HAP-1 (cell line): ENCODE results near the gene RHOC.
A peak's percentile ranks its signal among the peaks of the same experiment; 100 is the strongest.

Experiments
- DNase-seq, 2 experiments: peaks; one replicate each; pipeline ENCODE4 v3.0.0-alpha.2; 2016 to 2020; ENCODE audit warnings: low spot score in 2 of 2
- H3K27me3 ChIP-seq: fragments of 250-450 bp; sonication (Bioruptor Pico); 2 replicates; pipeline ENCODE4 v1.5.1; 2020; ENCODE audit warnings: low read depth, mild to moderate bottlenecking, moderate library complexity
- H3K36me3 ChIP-seq: fragments of 250-450 bp; sonication (Bioruptor Pico); replicated peaks from 2 replicates; pipeline ENCODE4 v1.5.1; 2020; ENCODE audit warnings: mild to moderate bottlenecking
- H3K4me1 ChIP-seq: fragments of 250-450 bp; sonication (Bioruptor Pico); 2 replicates; pipeline ENCODE4 v1.5.1; 2020; ENCODE audit warnings: mild to moderate bottlenecking
- H3K4me3 ChIP-seq: fragments of 250-450 bp; sonication (Bioruptor Pico); 2 replicates; pipeline ENCODE4 v1.5.1; 2020; ENCODE audit warnings: mild to moderate bottlenecking, moderate library complexity
- H3K9me3 ChIP-seq: fragments of 250-450 bp; sonication (Bioruptor Pico); 2 replicates; pipeline ENCODE4 v1.5.1; 2020; ENCODE audit warnings: mild to moderate bottlenecking, moderate library complexity
- in situ Hi-C: fragments of 300-500 bp; cut with MboI; formaldehyde crosslinking; loops from 3 replicates; pipeline ENCODE4 v1.14.3; 2020; ENCODE audit warnings: low sequenced_read_pairs, inconsistent platforms, mixed read lengths

The RHOC gene

DNA sequence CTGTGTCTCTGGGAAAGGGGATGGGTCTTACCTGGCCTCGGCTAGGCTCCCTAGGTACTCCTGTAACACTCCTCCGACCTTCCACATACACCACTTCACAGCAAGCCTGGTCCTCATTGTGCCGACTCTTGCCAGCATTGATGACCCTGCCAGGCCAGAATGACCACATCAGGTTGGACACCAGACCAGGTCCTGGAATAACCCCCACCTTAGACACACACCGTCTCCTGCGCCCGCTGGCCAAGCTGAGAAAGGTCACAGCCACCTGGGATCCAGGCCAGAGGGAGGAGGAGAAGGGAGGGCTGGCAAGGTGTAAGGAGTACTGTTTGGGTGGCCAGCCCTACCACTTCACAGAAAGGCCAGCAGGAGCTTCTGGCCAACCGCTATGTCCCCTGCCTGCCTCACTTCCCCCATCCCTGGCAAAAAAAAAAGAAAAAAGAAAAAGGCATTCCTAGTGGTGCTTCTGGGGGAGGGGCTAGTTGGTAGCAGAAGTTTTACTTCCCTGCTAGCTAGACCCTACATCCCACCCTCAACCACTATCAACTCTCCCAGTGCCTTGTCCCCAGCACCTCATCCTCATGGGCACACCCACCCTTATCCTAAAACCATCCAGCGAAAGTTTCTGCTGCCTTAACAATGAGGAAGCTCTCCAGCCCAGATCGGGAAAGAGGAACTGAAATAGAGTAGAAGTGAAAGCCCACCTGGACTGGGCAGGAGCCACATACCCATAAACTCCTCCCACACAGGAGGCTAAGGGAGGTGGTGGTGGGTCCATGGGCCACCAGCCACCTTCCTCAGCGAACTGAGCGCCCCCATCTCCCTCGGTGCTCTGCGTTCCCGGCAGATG, 6.8 kb upstream of the RHOC start:
- Histone ChIP-seq H3K9me3 (no peaks in the 10 kb centered on the region), H3K4me1 (peaks cover 4% of the 10 kb centered on the region), H3K4me3 (peak overlapping the region; percentile 35), H3K36me3 (no peaks in the 10 kb centered on the region), H3K27me3 (peaks cover 21% of the 10 kb centered on the region)
- DNase-seq, result no peak
- in situ Hi-C loops, result loop anchor here (10.0 kb wide), 2 partner anchors 331 to 361 kb away; partner anchors contain the start of gene LRIG2

DNA sequence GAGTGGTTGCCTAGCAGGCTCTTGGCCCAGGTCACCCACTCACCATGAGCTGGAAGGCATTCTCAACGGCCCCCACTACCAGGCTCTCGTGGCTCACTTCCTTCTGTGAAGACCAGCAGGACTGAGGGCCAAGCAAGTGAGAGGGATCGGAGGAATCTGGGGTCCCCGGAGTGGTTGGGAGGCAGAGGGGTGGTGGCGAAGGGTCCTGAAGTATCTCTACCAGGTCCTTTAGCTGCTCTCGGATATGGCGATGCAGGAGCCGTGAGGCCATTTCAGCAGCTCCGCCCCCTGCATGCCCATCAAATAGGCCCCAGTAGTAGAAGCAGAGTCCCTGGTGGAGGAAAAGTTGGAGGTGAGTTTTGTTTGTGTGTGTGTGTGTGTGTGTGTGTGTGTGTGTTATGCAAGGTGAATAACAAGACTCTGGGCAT, 5.8 kb upstream of the RHOC start:
- no peaks in the 10 kb centered on the region for H3K9me3 ChIP-seq
- H3K4me1 ChIP-seq, result peaks cover 4% of the 10 kb centered on the region
- H3K27me3 ChIP-seq, result peaks cover 14% of the 10 kb centered on the region
- H3K36me3 ChIP-seq, result no peaks in the 10 kb centered on the region
- in situ Hi-C loops, result loop anchor here (10.0 kb wide), 2 partner anchors 332 to 362 kb away; partner anchors contain the start of gene LRIG2
- DNase-seq, result no peak
- H3K4me3 ChIP-seq, result no peak overlapping the region

DNA sequence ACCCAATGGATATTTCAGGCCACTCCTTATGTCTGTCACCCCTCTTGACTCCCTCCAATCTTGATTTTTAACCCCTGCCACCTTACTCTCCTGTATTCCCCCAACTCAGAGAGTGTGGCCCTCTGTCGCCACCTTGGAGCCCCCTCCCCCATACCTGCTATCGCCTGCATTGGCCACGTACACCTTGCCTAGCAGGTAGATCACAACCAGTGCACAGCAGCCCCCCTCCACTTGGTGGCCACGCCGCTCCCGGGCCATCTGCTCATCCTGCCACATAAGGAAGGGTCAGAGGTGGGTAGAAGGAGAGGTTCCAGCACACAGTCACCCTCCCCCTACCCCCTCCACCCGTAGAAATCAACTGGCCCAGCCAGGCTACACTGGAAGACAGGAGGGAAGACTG, 5.3 kb upstream of the RHOC start:
- no peaks in the 10 kb centered on the region for H3K36me3 ChIP-seq
- H3K4me3 ChIP-seq, result no peak overlapping the region
- peaks cover 14% of the 10 kb centered on the region for H3K27me3 ChIP-seq
- DNase-seq, result no peak
- H3K9me3 ChIP-seq, result no peaks in the 10 kb centered on the region
- in situ Hi-C loops, result loop anchor here (10.0 kb wide), 2 partner anchors 333 to 363 kb away; partner anchors contain the start of gene LRIG2
- peaks cover 6% of the 10 kb centered on the region for H3K4me1 ChIP-seq

DNA sequence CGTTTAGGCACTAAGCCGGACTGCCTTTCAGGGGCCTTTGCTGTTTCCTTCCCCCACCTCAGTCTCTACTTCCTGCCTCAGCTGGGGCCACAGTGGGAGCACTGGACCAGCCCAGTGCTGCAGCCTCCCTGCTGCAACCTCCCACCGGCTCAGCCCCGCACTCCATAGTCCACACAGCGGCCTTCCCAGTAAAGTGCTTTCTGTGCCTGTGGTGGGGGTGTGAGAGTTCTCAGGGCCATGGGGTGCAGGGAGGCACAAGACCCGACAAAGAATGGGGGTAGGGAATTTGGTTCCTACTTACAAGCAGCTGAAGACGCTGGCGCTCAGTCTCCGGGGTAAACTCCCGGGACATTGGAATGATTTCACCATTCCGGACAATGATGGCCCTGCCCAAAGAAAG, 4.7 kb upstream of the RHOC start:
- Histone ChIP-seq H3K36me3 (no peaks in the 10 kb centered on the region), H3K4me1 (peaks cover 6% of the 10 kb centered on the region), H3K9me3 (no peaks in the 10 kb centered on the region), H3K27me3 (peaks cover 11% of the 10 kb centered on the region), H3K4me3 (no peak overlapping the region)
- no peak for DNase-seq
- in situ Hi-C loops, result loop anchor here (10.0 kb wide), 2 partner anchors 333 to 363 kb away; partner anchors contain the start of gene LRIG2

DNA sequence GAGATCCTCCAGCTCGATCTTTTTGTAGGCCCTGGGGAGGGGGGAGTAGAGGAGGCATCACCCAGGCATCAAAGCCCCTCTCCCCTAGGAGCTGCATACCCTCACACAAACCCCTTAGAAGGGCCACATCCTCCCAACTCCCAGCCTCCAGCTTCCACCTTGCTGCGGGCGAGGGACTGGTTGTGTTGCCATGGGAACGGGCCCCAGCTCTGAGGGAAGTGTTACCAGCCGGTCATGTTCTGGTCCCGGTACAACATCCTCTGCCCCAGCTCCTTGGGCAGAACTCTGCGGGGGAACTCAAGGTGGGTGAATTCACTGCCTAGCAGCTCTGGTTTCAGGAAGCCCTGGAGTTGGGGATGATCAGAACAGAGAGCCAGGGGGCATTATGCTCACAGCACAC, 4.1 kb upstream of the RHOC start:
- H3K27me3 ChIP-seq, result peaks cover 11% of the 10 kb centered on the region
- in situ Hi-C loops, result loop anchor here (10.0 kb wide), 2 partner anchors 334 to 364 kb away; partner anchors contain the start of gene LRIG2

DNA sequence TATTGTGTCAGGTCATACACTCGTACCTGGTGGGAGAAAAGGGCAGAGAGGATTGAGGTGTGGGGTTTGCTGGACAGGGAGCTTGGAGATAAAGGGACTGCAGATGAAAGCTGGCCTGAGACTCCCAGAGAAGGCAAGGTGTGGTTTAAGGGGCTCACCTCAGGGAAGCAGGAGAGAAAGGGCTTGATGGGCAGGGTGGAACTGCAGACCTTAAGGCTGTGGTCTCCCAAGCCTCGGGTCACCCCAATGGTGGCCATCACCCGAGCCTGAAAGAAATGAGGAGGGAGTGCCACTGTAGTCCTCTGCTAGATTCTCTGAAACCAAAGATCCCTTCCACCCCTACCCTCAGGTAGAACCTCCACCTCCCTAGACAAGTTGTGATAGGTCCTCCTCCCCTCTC, 3.7 kb upstream of the RHOC start:
- Histone ChIP-seq H3K4me3 (no peak overlapping the region), H3K4me1 (peaks cover 11% of the 10 kb centered on the region), H3K27me3 (peaks cover 11% of the 10 kb centered on the region), H3K36me3 (no peaks in the 10 kb centered on the region), H3K9me3 (no peaks in the 10 kb centered on the region)
- DNase-seq, result no peak
- in situ Hi-C loops, result loop anchor here (10.0 kb wide), 2 partner anchors 334 to 364 kb away; partner anchors contain the start of gene LRIG2

More for the DNA sequence above, 4.1 kb upstream of the RHOC start:
- H3K4me3 ChIP-seq, result no peak overlapping the region
- no peaks in the 10 kb centered on the region for H3K9me3 ChIP-seq
- no peak for DNase-seq
- no peaks in the 10 kb centered on the region for H3K36me3 ChIP-seq
- peaks cover 6% of the 10 kb centered on the region for H3K4me1 ChIP-seq

DNA sequence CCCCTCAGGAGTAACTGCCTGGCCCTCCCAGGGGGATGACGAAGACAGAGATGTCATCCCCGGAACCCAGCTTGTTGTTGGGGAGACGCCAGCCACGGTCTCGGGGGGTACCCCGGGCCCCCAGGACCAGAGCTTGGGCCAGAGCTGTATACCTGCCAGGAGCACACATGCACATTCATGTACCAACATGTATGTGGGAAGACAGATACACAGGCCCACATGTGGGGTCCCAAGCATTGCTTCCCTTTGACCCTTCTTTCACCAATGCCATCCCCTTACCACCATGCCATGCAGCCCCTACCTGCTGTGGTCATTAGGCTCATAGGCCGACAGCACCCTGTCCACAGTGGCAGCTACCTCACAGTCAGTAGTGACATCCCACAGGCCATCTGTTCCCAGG, 3.2 kb upstream of the RHOC start:
- no peak for DNase-seq
- Histone ChIP-seq H3K9me3 (no peaks in the 10 kb centered on the region), H3K27me3 (peaks cover 11% of the 10 kb centered on the region), H3K4me3 (no peak overlapping the region), H3K4me1 (peaks cover 15% of the 10 kb centered on the region), H3K36me3 (no peaks in the 10 kb centered on the region)
- in situ Hi-C loops, result loop anchor here (10.0 kb wide), 2 partner anchors 335 to 365 kb away; partner anchors contain the start of gene LRIG2

DNA sequence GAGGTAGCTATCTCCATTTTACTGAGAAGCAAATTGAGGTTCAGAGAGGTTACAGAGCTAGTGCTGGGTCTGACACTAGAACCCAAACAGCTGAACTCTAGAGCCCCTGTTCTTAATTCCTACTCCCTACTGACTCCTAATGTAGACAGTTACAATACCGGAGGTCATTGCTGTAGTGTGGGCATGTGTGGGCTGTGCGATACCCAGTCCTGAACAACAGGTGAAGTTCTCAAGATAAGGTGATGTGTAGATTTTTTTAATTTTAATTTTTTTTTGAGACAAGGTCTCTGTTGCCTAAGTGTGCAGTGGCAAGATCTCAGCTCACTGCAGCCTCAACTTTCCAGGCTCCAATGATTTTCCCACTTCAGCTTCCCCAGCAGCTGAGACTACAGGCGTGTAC, 1.6 kb upstream of the RHOC start:
- H3K9me3 ChIP-seq, result no peaks in the 10 kb centered on the region
- no peaks in the 10 kb centered on the region; the same call in 1 of the 2 replicates for H3K36me3 ChIP-seq
- H3K4me3 ChIP-seq, result no peak overlapping the region
- H3K4me1 ChIP-seq, result peaks cover 19% of the 10 kb centered on the region
- in situ Hi-C loops, result loop anchor here (5.0 kb wide), 2 partner anchors 91 to 316 kb away; partner anchors contain the start of genes CAPZA1 and ST7L
- H3K27me3 ChIP-seq, result no peaks in the 10 kb centered on the region
- DNase-seq, result no peak

DNA sequence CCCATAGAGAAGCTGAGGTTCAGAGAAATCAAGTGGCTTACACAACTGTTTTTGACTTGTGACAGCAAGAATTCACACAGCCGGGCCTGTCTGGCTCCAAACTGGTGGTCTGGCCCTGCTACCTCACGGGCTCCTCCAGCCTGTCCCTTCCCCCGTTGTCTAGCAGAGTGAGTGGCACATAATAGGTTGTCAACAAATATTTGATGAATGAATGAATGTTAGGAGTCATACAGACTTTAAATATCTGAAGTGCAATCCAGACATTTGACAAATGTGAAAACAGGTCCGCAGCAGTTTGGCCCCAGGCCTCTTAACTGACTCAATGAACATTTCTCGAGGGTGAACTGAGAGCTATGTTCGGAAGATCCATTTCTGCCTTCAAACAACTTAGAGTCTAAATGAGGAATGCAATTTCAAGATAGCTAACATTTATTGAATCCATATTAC, 1.1 kb upstream of the RHOC start:
- Histone ChIP-seq H3K4me1 (peaks cover 19% of the 10 kb centered on the region), H3K27me3 (no peaks in the 10 kb centered on the region), H3K9me3 (no peaks in the 10 kb centered on the region), H3K4me3 (no peak overlapping the region), H3K36me3 (peaks cover 3% of the 10 kb centered on the region)
- in situ Hi-C loops, result loop anchor here (5.0 kb wide), 2 partner anchors 91 to 316 kb away; partner anchors contain the start of genes CAPZA1 and ST7L
- no peak for DNase-seq

DNA sequence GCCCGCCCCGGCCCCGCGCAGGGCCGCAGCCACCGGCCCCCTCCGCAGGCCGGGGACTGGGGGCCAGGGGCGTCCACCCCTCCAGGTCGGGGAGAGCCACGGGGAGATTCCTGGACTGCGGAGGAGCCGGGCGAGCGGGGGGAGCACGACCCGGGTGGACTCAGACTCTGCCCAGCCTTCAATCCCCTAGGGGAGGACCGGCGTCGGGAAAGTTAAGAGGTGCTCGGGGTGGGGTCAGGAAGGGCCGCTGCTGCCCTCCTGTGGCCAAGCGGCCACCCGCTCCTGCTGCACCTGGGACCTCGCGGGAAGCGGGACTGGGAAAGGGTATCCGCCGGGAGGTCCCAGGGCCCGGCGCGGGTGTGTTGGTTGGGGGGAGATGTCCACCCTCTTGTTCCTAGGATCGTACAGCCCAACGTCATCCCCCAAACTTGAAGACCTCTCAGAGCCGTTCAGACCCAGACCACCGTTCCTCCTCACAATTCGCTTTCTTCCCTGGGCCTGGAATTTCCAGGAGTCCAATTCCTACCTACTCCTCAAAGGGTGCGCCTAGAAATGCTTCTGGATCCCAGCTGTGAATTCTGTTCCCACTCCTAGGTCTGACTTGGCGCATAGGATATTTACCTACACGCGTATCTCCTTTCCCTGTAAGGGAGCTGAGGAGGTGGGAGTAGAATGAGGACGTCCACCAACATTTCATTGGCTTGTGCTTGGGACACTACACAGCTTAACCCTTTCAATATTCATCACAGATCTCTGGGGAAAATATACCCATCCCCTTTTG, 484 bp upstream of the RHOC start:
- H3K4me3 ChIP-seq, result peak overlapping the region; percentile 88
- H3K4me1 ChIP-seq, result peaks cover 19% of the 10 kb centered on the region
- no peaks in the 10 kb centered on the region for H3K27me3 ChIP-seq
- H3K9me3 ChIP-seq, result no peaks in the 10 kb centered on the region
- peaks cover 9% of the 10 kb centered on the region for H3K36me3 ChIP-seq
- in situ Hi-C loops, result loop anchor here (5.0 kb wide), 2 partner anchors 90 to 315 kb away; partner anchors contain the start of genes CAPZA1 and ST7L
- peak; percentile 88 to 95 for DNase-seq

DNA sequence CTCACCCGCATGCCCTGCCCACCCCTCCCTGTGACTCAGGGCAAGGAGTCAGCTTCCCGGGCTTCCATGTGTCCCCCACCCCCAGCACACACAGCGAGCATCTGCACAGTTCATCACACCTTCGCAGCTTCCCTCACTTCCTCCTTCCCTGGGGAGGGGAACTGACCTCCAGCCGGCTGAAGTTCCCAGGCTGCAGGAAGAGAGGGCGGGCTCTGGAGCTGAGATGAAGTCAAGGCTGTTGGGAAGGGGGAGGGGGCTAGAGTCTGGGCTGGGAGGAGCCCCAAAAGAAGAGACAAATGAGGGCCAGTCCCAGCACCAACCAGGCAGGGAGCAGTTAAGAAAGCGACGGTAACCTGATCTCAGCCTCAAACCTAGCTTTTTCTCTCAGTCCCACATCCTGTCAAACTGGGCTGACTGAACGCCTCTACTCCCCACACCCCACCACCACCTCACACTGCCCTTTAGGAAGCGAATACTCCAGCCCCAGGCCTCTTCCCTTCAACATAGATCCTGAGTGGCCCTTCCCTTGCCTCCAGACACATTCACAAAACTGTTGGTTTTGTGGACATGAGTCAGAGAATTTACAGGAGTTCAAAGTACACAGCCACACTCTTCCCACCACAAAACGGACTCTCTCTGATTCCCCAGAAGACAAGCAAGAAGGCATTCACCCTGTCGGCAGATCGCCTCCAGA, 1.8 kb downstream of the RHOC start:
- Histone ChIP-seq H3K36me3 (peaks cover 33% of the 10 kb centered on the region), H3K9me3 (no peaks in the 10 kb centered on the region), H3K27me3 (no peaks in the 10 kb centered on the region), H3K4me1 (peaks cover 31% of the 10 kb centered on the region), H3K4me3 (peak overlapping the region; percentile 88)
- peak; percentile 94 to 95 for DNase-seq
- in situ Hi-C loops, result loop anchor here (5.0 kb wide), 2 partner anchors 88 to 313 kb away; partner anchors contain the start of genes CAPZA1 and ST7L

DNA sequence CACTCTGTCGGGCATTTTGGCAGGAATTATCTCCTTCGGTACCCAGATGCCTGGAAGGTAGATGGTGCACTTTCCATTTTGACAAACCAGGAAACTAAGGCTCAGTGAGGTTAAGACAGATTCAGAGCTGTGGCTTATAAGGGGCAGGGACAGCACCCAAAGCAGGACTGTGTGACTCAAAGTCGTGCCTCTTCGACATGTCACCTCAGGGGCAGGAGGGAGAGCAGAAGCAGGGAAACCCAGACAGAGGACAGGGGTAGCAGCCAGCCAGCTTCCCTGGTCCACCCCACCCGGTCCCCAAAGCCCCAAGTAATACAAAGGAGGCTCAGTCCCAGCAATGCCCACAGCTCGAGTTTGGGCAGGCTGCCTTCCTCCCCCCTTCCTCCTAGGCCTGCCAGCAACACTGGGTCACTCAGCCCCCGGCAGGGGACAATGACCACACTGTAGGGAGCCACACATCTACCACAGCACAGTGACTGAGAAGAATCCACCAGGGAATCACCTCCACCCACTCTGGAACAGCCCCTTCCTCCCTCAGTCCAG, 2.5 kb downstream of the RHOC start:
- H3K27me3 ChIP-seq, result no peaks in the 10 kb centered on the region
- no peaks in the 10 kb centered on the region for H3K9me3 ChIP-seq
- no peak for DNase-seq
- in situ Hi-C loops, result no loop called here
- H3K36me3 ChIP-seq, result peaks cover 39% of the 10 kb centered on the region
- H3K4me1 ChIP-seq, result peaks cover 31% of the 10 kb centered on the region
- peak overlapping the region; percentile 88 for H3K4me3 ChIP-seq

DNA sequence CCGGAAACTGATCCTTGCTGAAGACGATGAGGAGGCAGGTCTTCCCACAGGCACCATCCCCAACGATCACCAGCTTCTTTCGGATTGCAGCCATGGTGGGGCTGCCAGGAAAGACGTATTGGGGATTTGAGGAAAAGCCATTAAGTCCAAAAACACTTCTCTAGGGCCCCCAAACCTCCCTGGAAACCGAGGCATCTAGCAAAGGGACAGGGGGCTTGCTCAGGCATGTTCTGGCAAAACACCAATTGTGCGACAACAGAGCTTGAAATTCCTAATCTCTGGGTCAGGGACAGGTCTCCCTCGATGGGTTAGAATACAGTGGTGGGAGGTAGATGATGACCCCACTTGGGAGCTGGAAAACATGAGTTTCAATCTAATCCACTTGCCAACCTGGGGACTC, 3.2 kb downstream of the RHOC start:
- H3K9me3 ChIP-seq, result no peaks in the 10 kb centered on the region
- H3K4me1 ChIP-seq, result peaks cover 31% of the 10 kb centered on the region
- in situ Hi-C loops, result no loop called here
- H3K4me3 ChIP-seq, result no peak overlapping the region
- H3K27me3 ChIP-seq, result no peaks in the 10 kb centered on the region
- H3K36me3 ChIP-seq, result peaks cover 46% of the 10 kb centered on the region
- no peak for DNase-seq
